Iris pigment epithelial cell (primary cell): ENCODE data around the gene TMEM184A.

Experiments
- DNase-seq: peaks from one replicate; pipeline ENCODE4 v3.0.0-alpha.2; 2011; ENCODE audit warnings: low read depth

TMEM184A gene

GRCh38 chr7:1539181-1539881 lies 16.7 kb downstream of the TMEM184A start:
- DNase-seq: peak; percentile 29

GRCh38 chr7:1538544-1539180 lies 17.3 kb downstream of the TMEM184A start:
- DNase-seq: peak; percentile 21

DNA sequence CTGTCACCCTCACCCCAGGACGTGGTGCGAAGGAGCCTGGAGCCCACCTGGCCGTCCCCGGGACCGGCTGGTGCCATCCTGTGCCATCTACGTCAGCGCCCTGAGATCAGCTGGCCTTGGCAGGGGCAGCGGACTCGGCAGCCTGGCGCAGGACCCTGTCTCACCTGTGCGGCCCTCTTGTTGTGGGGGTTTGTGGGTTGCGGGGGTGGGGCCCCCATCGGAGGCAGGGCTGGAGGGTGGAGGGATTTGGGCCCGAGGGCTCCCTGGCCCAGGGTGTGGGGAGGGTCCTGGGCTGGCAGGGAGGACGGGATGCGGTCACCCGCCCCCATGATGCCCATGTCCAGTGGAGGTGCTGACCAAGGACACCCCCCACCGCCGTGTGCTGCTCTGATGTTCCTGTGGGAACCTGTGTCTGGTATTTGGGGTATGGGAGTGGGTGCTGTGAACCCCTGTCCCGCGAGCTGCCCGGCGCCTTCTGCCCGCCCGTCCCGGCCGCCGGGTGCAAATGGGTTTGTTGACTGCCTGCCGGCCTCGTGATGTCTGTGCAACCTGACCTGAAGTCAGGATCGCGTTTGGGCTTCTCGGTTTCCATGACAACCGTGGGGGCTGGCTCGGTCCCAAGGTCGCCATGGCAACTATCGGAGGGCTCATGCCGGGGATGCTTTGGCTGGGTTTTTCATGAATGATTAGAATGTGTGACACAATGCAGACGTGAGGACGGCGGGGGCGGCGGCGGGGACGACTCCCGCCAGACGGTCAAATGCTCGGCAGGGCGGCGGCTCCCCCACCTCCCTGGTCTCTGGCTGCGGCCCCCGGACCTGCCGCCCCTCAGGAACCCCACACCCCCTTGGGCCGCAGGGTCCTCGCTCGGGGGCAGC lies 18.2 kb downstream of the TMEM184A start:
- peak; percentile 98 for DNase-seq

GRCh38 chr7:1536743-1537534 lies 19.1 kb downstream of the TMEM184A start:
- peak; percentile 99 for DNase-seq

DNA sequence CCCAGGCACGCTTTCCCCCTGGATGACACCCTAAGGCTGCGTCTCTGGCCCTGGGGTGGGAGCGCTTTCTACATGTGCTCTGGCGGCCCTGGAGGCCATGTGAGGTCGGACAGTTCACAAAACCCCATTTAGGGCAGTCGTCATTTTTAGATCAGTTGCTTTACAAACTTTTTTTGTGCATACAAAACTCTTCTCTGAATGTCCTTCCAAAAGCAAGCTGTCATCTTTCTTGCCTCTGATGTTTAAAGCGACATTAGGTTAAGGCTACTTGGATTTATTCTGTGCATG lies 19.6 kb downstream of the TMEM184A start:
- DNase-seq: no peak

DNA sequence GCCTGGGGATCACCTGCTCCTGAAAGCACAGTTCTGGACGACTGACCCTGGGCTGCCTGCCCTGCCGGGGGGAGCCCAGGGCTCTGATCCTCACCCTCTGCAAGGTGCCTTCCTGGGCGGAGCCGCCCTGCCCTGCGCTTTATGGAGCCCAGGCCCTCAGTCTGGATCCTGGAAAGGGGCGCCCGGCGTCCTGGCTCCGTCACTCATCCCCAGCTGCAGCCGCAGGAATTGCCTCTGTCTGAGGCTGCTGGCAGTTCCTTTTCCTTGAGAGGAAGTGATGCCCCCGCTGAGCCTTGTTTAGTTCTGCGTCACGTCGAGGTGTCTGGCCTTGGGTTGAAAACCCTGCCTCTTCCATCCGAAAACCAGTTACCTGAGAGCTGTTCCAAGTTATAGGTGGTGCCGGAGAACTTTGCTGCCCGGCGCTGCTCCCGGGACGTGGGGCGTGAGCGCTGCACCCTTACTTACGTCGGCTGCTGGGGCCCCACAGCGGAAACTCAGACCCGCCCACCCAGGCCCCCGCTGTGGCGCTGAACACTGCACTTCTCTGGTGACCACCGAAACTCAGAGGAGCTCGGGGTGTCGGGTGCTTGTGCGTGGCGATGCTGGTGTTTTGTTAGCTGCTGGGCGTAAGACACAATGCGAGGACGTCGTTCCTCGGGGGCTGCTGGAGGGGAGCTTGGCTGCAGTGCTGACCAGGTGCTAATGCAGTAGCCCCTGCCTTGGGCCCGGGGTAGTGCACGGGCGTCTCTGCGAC lies 20.1 kb downstream of the TMEM184A start:
- no peak for DNase-seq

DNA sequence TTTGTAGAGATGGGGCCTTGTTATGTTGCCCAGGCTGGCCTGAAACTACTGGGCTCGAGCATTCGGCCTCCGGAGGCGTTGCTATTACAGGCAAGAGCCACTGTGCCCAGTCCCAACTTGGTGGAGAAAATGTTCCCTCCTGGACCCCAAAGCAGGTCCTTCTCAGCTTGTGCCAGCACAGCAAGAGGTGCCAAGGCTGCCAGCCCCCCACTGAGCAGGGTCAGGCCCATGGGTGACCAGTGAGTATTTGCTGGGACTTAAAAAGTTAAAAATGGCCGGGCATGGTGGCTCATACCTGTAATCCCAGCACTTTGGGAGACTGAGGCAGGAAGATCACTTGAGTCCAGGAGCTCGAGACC lies 20.9 kb downstream of the TMEM184A start:
- DNase-seq: no peak

DNA sequence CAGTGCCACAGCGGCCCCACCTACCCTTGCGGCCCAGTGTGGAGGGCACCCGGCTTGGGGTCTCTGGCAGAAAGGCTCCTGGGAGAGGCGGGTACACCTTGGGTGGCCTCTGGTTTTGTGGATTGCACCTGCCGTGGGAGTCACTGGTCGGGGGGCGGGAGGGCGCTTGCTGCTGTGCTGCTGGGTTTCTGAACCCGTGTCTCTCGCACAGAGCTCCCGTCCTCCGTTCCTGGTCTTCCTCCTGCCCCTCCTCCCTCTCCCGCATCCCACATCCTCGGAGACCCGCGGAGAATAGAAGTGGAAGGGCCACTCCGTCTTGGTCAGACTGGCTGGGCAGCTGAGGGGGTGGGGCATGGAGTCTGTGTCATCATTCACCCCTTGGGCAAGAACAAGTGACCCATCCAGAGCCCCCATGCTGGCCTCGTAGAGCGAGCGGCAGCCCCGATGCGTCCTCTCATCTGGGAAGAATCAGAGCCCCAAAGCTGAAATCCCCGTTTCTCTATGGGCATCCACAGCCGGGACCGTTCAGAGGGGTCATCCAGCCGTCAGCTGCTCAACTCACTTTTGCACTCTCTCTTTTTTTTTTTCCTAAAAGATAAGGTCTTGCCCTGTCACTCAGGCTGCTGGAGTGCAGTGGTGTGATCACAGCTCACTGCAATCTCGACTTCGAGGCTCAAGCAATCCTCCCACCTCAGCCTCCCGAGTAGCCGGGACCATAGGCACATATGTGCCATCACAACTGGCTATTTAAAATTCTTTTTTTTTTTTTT lies 21.5 kb downstream of the TMEM184A start:
- DNase-seq: no peak

- peak; percentile 91 for DNase-seq
Observed at GRCh38 chr7:1533547-1534329, 22.3 kb downstream of the TMEM184A start.

DNA sequence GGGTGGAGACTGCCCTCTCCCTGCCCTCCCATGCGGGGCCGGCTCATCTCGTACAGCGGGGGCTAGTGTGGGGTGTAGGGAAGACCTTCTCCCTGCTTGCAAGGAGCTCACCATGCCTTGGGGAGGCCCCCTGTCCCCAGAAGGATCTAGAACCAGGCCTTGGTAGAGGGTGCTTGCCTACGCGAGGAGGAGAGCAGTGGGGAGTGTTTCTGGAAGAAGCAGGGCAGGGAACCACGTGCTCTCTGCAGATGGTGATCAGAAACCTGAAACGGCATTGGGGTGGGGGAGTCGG lies 22.8 kb downstream of the TMEM184A start:
- no peak for DNase-seq

DNA sequence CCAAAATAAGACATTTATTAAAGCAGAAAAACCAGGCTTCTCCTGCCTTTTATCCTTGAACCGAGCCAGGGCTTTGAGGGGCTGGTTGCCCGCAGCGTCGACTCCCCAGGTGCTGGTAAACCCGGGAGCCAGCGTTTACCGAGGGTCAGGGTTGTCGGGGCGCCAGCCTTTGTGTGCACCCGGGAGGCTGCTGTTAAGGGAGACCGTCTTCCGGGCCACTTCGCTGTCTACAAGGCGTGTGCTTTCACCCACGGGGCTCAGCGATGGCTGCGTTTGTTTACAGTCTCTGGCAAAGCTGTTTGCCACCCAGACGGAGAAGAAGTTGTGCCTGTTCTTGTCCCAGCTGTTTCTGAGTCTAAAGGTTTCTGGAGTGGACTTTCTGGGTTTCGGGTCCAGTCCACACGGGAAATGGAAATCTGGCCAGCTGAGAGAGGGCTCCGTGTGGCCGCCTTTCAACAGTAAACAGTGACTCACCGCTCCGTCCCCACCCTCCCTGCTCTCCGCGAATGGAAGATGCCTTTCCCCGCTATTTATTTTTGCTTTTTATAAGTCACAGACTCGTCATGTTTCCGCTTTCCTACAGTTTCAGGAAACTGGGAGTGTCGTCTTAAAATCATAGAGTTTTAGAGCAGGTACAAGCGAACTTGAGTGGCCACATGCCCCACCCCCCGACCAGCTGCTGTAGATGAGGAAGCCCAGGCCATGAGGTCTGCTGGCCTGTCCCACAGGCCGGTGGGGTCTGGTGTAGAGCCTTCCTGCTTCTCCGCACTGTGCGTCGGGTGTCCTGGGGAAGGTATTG lies 23.4 kb downstream of the TMEM184A start:
- DNase-seq: peak; percentile 93

DNA sequence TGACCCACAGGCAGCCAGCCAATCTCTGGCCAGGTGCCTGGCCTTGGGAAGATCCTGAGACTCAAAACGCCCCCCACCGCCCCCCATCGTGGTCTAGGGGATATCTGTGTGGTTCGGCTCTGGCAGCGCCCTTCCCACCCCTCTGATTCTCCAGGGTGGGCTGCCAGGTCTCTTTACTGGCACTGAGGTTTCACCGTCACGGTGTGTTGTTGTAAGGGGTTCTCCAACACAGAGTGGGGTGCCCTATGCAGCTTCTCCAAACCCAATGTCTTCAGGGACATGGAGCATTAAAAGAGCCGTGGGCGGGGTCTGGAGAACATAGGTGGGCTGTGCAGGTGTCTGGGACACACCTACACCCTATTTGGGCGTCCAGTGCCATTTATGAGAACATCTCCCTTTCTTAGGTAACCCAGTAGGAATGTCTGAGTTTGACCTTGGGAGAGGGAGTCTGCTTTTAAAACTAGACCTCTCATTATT lies 24.0 kb downstream of the TMEM184A start:
- DNase-seq: no peak

DNA sequence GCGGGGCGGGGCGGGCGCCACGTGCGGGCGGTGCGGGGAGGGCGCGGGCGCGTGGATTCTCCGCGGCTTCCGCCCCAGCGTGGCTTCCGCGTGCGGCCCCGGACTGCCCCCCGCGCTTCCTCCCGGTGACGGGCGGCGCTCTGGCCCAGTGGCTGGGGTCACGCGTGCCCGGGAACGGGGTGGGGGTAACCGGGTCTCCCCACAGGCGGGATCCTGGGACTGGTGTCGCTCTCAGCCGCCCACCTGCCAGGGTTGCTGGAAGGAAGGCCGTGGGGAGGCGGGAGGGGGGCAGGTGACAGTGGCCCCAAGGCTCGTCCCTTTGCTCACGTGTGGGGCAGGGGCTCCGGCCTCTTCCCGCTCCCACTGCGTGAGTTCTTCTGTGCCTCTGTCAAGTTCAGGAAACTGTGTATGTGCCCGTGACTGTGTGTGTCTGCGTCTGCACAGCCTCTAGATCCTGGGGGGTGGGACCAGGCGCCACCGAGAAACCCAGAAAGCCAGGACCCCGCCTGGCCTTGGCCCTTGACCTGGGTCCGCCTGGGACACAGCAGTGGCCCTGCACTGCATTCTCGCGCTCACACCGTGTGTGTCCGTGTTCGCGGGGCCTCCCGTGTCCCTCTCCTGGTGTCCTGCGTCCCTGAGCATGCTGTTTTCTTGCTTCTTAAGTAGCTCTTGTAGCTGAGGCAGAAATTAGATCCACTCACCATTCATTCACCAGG lies 24.6 kb downstream of the TMEM184A start:
- peak; percentile 39 for DNase-seq

DNA sequence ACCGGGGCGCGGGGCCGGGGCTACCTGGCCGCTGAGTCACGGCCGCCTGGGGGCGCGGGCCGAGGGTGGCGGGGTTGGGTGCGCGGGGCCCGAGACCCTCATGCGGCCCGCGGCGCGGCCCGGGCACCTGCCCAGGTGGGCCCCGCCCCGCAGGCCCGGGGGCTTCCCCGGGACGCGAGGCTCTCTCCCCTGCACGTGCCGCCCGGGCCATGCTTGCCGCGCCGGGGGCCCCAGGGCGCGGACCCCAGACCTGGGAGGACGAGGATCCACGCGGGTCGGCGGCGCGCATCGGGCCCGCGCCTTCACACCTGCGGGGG lies 25.1 kb downstream of the TMEM184A start:
- no peak for DNase-seq

DNA sequence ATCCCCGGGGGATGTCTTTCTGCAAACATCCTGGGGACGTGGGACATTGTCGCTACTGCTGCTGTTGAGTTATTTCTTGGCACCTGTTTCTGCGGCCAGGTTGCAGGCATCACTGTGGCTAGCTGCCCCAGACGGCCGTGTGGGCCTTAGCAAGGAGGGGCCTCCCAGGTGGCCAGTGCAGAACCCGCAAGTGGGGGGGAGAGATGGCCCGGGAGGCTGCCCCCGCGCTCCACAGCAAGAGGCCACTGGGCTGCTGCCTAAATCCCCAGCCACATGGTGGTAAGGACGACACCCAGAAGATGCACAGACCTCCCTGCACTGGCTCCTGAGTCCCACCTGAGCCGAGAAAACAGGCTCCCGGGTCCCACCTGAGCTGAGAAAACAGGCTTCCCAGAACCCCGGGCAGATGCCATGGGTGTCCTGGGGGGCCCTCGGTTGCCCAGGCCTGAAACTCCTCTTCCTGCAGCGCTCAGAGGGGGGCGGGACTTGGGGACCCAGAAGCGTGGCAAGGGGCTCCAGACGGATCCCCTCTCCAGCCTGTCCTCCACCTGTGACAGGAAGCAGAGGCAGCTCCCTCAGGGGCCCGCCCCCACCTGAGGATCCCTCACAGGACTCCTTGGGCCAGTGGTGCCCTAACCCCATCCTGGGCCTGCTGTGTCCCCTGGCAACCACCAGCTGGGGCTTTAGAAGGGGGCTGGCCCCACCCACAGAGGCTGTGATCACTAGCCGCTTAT lies 26.5 kb downstream of the TMEM184A start:
- no peak for DNase-seq

GRCh38 chr7:1526271-1526754 lies 29.7 kb downstream of the TMEM184A start:
- DNase-seq: no peak

GRCh38 chr7:1525409-1525808 lies 30.6 kb downstream of the TMEM184A start:
- DNase-seq: no peak

GRCh38 chr7:1523844-1524243 lies 32.2 kb downstream of the TMEM184A start:
- no peak for DNase-seq
